Skeletal muscle satellite cell (primary cell): ENCODE results near the gene CHRDL2. TPM values are rescaled to one million over a fixed set of nuclear protein-coding genes. Genes with fewer than 3 reads are reported as not detected.

Experiments
- H3K27me3 ChIP-seq: 2 replicates; pipeline ENCODE4 v1.7.0; 2013; ENCODE audit warnings: low read length; ENCODE audit not compliant: control insufficient read depth, insufficient read depth
- H3K36me3 ChIP-seq: 2 replicates; pipeline ENCODE4 v1.7.0; 2013; ENCODE audit warnings: mild to moderate bottlenecking, control low read depth, low read length; ENCODE audit not compliant: insufficient read depth
- H3K4me1 ChIP-seq: 2 replicates; pipeline ENCODE4 v1.7.0; 2013; ENCODE audit warnings: low read length; ENCODE audit not compliant: control insufficient read depth, insufficient read depth
- H3K4me2 ChIP-seq: 2 replicates; pipeline ENCODE4 v1.7.0; 2013; ENCODE audit warnings: mild to moderate bottlenecking, low read length
- H3K4me3 ChIP-seq: 2 replicates; pipeline ENCODE4 v1.7.0; 2013; ENCODE audit warnings: low read length
- H3K9ac ChIP-seq: 2 replicates; pipeline ENCODE4 v1.7.0; 2013; ENCODE audit warnings: mild to moderate bottlenecking, low read depth, low read length, moderate library complexity
- H3K9me3 ChIP-seq: replicated peaks from 2 replicates; pipeline ENCODE4 v1.7.0; 2013; ENCODE audit warnings: mild to moderate bottlenecking, control low read depth, low read length
- small RNA-seq: library from RNA; depleted of rRNA; stranded (forward); fragments of <200 nt; gene quantifications from one replicate; pipeline ENCODE3, GENCODE V24; 2012

Gene CHRDL2

GRCh38 chr11:74647404-74647803, 83.8 kb downstream of the CHRDL2 start:
- Histone ChIP-seq H3K4me2 (no peak overlapping the region), H3K9ac (no peak overlapping the region), H3K36me3 (no peaks in the 10 kb centered on the region), H3K27me3 (no peaks in the 10 kb centered on the region), H3K4me1 (no peaks in the 10 kb centered on the region), H3K9me3 (no peaks in the 10 kb centered on the region), H3K4me3 (no peak overlapping the region)

- peaks cover 2% of the 10 kb centered on the region for H3K36me3 ChIP-seq
- H3K4me1 ChIP-seq, result no peaks in the 10 kb centered on the region
- H3K4me3 ChIP-seq, result no peak overlapping the region
- H3K9ac ChIP-seq, result no peak overlapping the region
- no peaks in the 10 kb centered on the region for H3K9me3 ChIP-seq
- no peaks in the 10 kb centered on the region for H3K27me3 ChIP-seq
- H3K4me2 ChIP-seq, result no peak overlapping the region
Observed at GRCh38 chr11:74646954-74647353, 84.3 kb downstream of the CHRDL2 start.

Small RNAs within 50 kb of the gene (small RNA-seq; reads per million reads assigned to genes)
- gene MIR4696 (not detected), gene RANP3 (not detected), gene RN7SKP297 (not detected)
